HepG2 (cell line): ENCODE data around the gene EYA2. TPM values are rescaled to one million over a fixed set of nuclear protein-coding genes. Genes with fewer than 3 reads are reported as not detected.

Source experiments
- CBX1 ChIP-seq: IDR thresholded peaks from one replicate; pipeline ENCODE4 v1.6.1; 2016; ENCODE audit warnings: antibody characterized with exemption, low read depth
- CREB3 ChIP-seq: sonication (generic); formaldehyde crosslinking; IDR thresholded peaks from 2 replicates; pipeline ENCODE4 v1.5.0; 2020; ENCODE audit warnings: missing genetic modification reagents
- FOSL1 ChIP-seq: sonication (generic); formaldehyde crosslinking; IDR thresholded peaks from 2 replicates; pipeline ENCODE4 v1.9.0; 2021; ENCODE audit warnings: missing genetic modification reagents, borderline replicate concordance
- HBP1 ChIP-seq: IDR thresholded peaks from 2 replicates; pipeline ENCODE4 v1.6.1; 2016; ENCODE audit warnings: low read depth, control low read depth
- HNF1B ChIP-seq: sonication (generic); formaldehyde crosslinking; IDR thresholded peaks from 2 replicates; pipeline ENCODE4 v1.5.1; 2020; ENCODE audit warnings: mild to moderate bottlenecking, moderate library complexity, missing genetic modification reagents
- RAD21 ChIP-seq: fragments of 450-650 bp; formaldehyde crosslinking; IDR thresholded peaks from 2 replicates; pipeline ENCODE4 v1.5.0; 2020; ENCODE audit warnings: mild to moderate bottlenecking
- RERE ChIP-seq: IDR thresholded peaks from 2 replicates; pipeline ENCODE4 v1.6.1; 2016; ENCODE audit warnings: low read depth, missing genetic modification reagents, missing compliant biosample characterization
- SALL2 ChIP-seq: sonication (generic); formaldehyde crosslinking; IDR thresholded peaks from 2 replicates; pipeline ENCODE4 v1.8.1; 2023; ENCODE audit warnings: mild to moderate bottlenecking, missing genetic modification reagents, inconsistent platforms
- ZFY ChIP-seq: sonication (generic); formaldehyde crosslinking; IDR thresholded peaks from 2 replicates; pipeline ENCODE4 v1.4.0; 2020; ENCODE audit warnings: missing genetic modification reagents
- ZKSCAN5 ChIP-seq: sonication (generic); formaldehyde crosslinking; IDR thresholded peaks from 2 replicates; pipeline ENCODE4 v1.5.1; 2020; ENCODE audit warnings: mild to moderate bottlenecking, missing genetic modification reagents
- ZNF225 ChIP-seq: sonication (generic); formaldehyde crosslinking; IDR thresholded peaks from 2 replicates; pipeline ENCODE4 v1.4.0; 2020; ENCODE audit warnings: mild to moderate bottlenecking, missing genetic modification reagents
- ZNF354B ChIP-seq: sonication (generic); formaldehyde crosslinking; IDR thresholded peaks from 2 replicates; pipeline ENCODE4 v1.8.0; 2022; ENCODE audit warnings: mild to moderate bottlenecking, missing genetic modification reagents
- ZNF567 ChIP-seq: sonication (generic); formaldehyde crosslinking; IDR thresholded peaks from 2 replicates; pipeline ENCODE4 v1.8.1; 2023; ENCODE audit warnings: mild to moderate bottlenecking, missing genetic modification reagents, borderline replicate concordance
- ZNF639 ChIP-seq: conservative IDR thresholded peaks from 2 replicates; pipeline ENCODE4 v1.6.1; 2018; ENCODE audit warnings: missing genetic modification reagents
- ZNF891 ChIP-seq: sonication (generic); formaldehyde crosslinking; IDR thresholded peaks from 2 replicates; pipeline ENCODE4 v1.5.0; 2020; ENCODE audit warnings: mild to moderate bottlenecking, missing genetic modification reagents
- ZSCAN31 ChIP-seq: sonication (generic); formaldehyde crosslinking; IDR thresholded peaks from 2 replicates; pipeline ENCODE4 v1.5.0; 2020; ENCODE audit warnings: low read depth, mild to moderate bottlenecking, missing genetic modification reagents
- polyA plus RNA-seq, 8 experiments: library from polyadenylated mRNA; depleted of rRNA in 3 of 8; stranded (reverse) in 7 of 8; unstranded in 1 of 8; fragments of >200 nt; fragmentation: Illumina TruSeq in 4 of 8; extraction: Trizol in 4 of 8; gene quantifications; 2 replicates each; pipeline versions ENCODE4 v1.2.1 to v1.2.3, GENCODE V29; 2011 to 2016; ENCODE audit warnings: low read depth in 4 of 8, missing spikeins in 1 of 8, mixed read lengths in 1 of 8; ENCODE audit not compliant: insufficient read depth in 1 of 8
- total RNA-seq, 5 experiments: library from RNA; depleted of rRNA; stranded (reverse); fragments of >200 nt; fragmentation: Illumina TruSeq; extraction: Trizol; gene quantifications; 2 replicates each; pipeline ENCODE4 v1.2.3, GENCODE V29; 2016; ENCODE audit warnings: low read depth in 1 of 5
- TF ChIP-seq, protein P1 (sequence below): IDR thresholded peaks from 2 replicates; pipeline ENCODE4 v1.6.1; 2016; ENCODE audit warnings: low read depth, borderline replicate concordance

Gene EYA2
- total and polyA plus RNA-seq, 2 of the 13 experiments (the other 11 are each of a cell fraction or from before 2014, with no cell fraction given): not detected

- TF ChIP-seq ZKSCAN5 (CRISPR knock-in tag) (no peak), CREB3 (CRISPR knock-in tag) (no peak), ZNF354B (CRISPR knock-in tag) (no peak), ZNF891 (CRISPR knock-in tag) (0 out of 2 replicates have a peak, but pooled peaks have one; percentile 13), HBP1 (CRISPR knock-in tag) (no peak), ZSCAN31 (CRISPR knock-in tag) (no peak; the same call in 1 of the 2 replicates), RAD21 (CRISPR knock-in tag) (no peak), HNF1B (CRISPR knock-in tag) (peak; percentile 50; the same call in 1 of the 2 replicates), FOSL1 (no peak), ZNF225 (CRISPR knock-in tag) (no peak; the same call in 1 of the 2 replicates), ZNF567 (CRISPR knock-in tag) (no peak), RERE (CRISPR knock-in tag) (no peak), ZFY (CRISPR knock-in tag) (peak; percentile 55), CBX1 (no peak), ZNF639 (CRISPR knock-in tag) (no peak), SALL2 (CRISPR knock-in tag) (0 out of 2 replicates have a peak, but pooled peaks have one; percentile 47)
- TF ChIP-seq, protein P1, sequence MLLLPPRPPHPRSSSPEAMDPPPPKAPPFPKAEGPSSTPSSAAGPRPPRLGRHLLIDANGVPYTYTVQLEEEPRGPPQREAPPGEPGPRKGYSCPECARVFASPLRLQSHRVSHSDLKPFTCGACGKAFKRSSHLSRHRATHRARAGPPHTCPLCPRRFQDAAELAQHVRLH (CRISPR knock-in tag): no peak
Measured at GRCh38 chr20:47165376-47165865, 270.8 kb downstream of the EYA2 start (continued).
